HG03103 (cell line): ENCODE measurements around the gene SMIM41.

ENCODE experiments used
- ATAC-seq: cut with Tn5 transposase; IDR thresholded peaks from one replicate; pipeline ENCODE4 v1.9.1; 2021; ENCODE audit warnings: low read depth; ENCODE audit not compliant: unreplicated experiment

Gene SMIM41

GRCh38 chr12:52119398-52120254 lies 40.1 kb downstream of the SMIM41 start:
- ATAC-seq: peak; percentile 37

GRCh38 chr12:52120951-52121823 lies 41.7 kb downstream of the SMIM41 start:
- no peak for ATAC-seq

GRCh38 chr12:52121824-52122539 lies 42.5 kb downstream of the SMIM41 start:
- no peak for ATAC-seq

GRCh38 chr12:52122540-52122871 lies 43.0 kb downstream of the SMIM41 start:
- no peak for ATAC-seq

GRCh38 chr12:52122904-52123303 lies 43.4 kb downstream of the SMIM41 start:
- no peak for ATAC-seq

GRCh38 chr12:52123487-52124186 lies 44.1 kb downstream of the SMIM41 start:
- ATAC-seq: no peak

GRCh38 chr12:52125476-52125900 lies 46.0 kb downstream of the SMIM41 start:
- no peak for ATAC-seq

GRCh38 chr12:52126050-52126604 lies 46.6 kb downstream of the SMIM41 start:
- ATAC-seq: no peak

GRCh38 chr12:52126605-52127578 lies 47.4 kb downstream of the SMIM41 start:
- ATAC-seq: no peak

GRCh38 chr12:52127683-52128450 lies 48.4 kb downstream of the SMIM41 start:
- no peak for ATAC-seq

GRCh38 chr12:52130711-52131110 lies 51.2 kb downstream of the SMIM41 start:
- no peak for ATAC-seq

GRCh38 chr12:52132754-52133161 lies 53.3 kb downstream of the SMIM41 start:
- no peak for ATAC-seq

GRCh38 chr12:52137746-52138145 lies 58.2 kb downstream of the SMIM41 start:
- no peak for ATAC-seq

- ATAC-seq: no peak
Measured at GRCh38 chr12:52139147-52139546, 59.6 kb downstream of the SMIM41 start.

- no peak for ATAC-seq
Measured at GRCh38 chr12:52139579-52140062, 60.1 kb downstream of the SMIM41 start.

- ATAC-seq: no peak
Measured at GRCh38 chr12:52141306-52141705, 61.8 kb downstream of the SMIM41 start.

- ATAC-seq: no peak
Measured at GRCh38 chr12:52141875-52142274, 62.4 kb downstream of the SMIM41 start.

- no peak for ATAC-seq
Measured at GRCh38 chr12:52142431-52142830, 62.9 kb downstream of the SMIM41 start.
